ENCODE data around the gene NCOA6. TPM values are rescaled to one million over a fixed set of nuclear protein-coding genes. Genes with fewer than 3 reads are reported as not detected.
"Not testable (repeated sequence)": the region's sequence is repeated elsewhere in the genome, so short reads cannot be mapped to it uniquely, and the experiment has no call there.

The NCOA6 gene
- total RNA-seq, 2 experiments from 2014 or later = 8.8 to 24.4 TPM

DNA sequence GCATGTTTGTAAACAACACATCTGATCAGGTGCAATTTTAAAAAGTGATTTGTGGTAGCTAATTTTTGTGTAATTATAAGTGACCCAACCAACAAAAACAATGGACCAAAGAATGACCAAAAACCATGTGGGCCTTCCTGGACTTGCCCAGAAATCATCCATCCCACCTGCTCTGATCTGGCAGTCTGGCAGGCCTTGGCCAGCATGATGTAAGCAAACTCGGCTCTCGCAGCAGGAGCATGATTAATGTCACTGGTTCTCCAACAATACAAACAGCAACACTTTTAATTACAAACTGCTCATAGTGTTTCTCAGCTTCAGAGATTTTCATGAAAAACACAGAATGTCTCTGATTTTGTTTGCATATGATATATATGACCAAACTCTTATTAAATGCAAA is 105.2 kb downstream of the NCOA6 start:
- H3K79me2 ChIP-seq (ENCODE audit: insufficient read depth, low read depth, low read length) = no peaks in the 10 kb centered on the region
- H2AFZ ChIP-seq (ENCODE audit: low read length) = no peak overlapping the region
- TF ChIP-seq EZH2phosphoT487 (IDR thresholded peaks at IDR 0.05; ENCODE audit: borderline replicate concordance, low read depth, low read length) (no peak), CTCF (conservative IDR thresholded peaks at IDR 0.05; ENCODE audit: low read length) (no peak)
- no peaks in the 10 kb centered on the region for H3K9me2 ChIP-seq (ENCODE audit: insufficient read depth, low read length)
- H3K4me2 ChIP-seq (ENCODE audit: low read length) = no peak overlapping the region
- peaks cover 38% of the 10 kb centered on the region; the same call in 1 of the 2 replicates for H3K36me3 ChIP-seq (ENCODE audit: insufficient read depth, low read length)
- POLR2A ChIA-PET = no interaction called here
- H3K4me1 ChIP-seq (ENCODE audit: insufficient read depth, low read length, poor library complexity, severe bottlenecking) = no peaks in the 10 kb centered on the region
- no peaks in the 10 kb centered on the region for H4K20me1 ChIP-seq (ENCODE audit: insufficient read depth, low read length)
- intact Hi-C loops (cut with micrococcal nuclease; ENCODE audit: unreplicated experiment) = no loop called here
- BruUV-seq (replicated peaks) = no TSS peak
- H3K9me3 ChIP-seq (ENCODE audit: low read length) = no peaks in the 10 kb centered on the region
- H3K4me3 ChIP-seq (ENCODE audit: low read depth, low read length, poor library complexity, severe bottlenecking) = no peak overlapping the region
- no peak for DNase-seq (ENCODE audit: low spot score)
- CTCF ChIA-PET (ENCODE audit: unreplicated experiment) = no interaction called here
- no peak overlapping the region for H3K27ac ChIP-seq (ENCODE audit: low read depth, low read length, poor library complexity, severe bottlenecking)

DNA sequence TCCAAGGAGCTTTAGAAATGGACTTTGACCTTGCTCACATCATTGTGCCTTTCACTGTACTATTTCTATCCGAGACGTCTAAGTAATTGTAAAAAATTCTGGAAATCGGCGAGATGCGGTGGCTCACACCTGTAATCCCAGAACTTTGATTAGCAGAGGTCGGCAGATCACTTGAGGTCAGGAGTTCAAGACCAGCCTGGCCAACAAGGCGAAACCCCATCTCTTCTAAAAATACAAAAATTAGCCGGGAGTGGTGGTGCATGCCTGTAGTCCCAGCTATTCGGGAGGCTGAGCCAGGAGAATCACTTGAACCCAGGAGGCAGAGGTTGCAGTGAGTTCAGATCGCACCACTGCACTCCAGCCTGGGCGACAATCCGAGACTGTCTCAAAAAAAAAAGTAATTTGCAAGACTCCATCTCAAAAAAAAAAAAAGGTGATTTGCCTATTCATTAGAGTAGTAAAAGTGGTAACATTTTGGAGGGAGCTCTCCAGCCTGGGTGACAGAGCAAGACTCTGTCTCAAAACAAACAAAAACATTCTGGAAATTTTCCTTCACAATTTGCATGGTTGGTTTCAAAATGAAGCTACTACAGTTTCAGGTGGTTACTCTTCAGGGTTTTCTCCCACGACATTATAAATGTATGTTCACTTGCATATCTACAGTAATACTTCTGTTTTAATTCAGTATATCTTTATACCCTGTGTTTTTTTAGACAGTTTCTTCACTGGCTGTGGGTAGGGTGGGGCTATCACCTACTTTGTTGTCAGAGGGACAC is 106.0 kb downstream of the NCOA6 start:
- DNase-seq (ENCODE audit: low spot score); H2AFZ ChIP-seq (ENCODE audit: low read length); H3K9me2 ChIP-seq (ENCODE audit: insufficient read depth, low read length); H3K4me2 ChIP-seq (ENCODE audit: low read length); H3K4me3 ChIP-seq (ENCODE audit: low read depth, low read length, poor library complexity, severe bottlenecking); BruUV-seq (replicated peaks); H3K79me2 ChIP-seq (ENCODE audit: insufficient read depth, low read depth, low read length); H3K27ac ChIP-seq (ENCODE audit: low read depth, low read length, poor library complexity, severe bottlenecking); intact Hi-C loops (cut with micrococcal nuclease; ENCODE audit: unreplicated experiment); CTCF ChIA-PET (ENCODE audit: unreplicated experiment); H3K4me1 ChIP-seq (ENCODE audit: insufficient read depth, low read length, poor library complexity, severe bottlenecking); H4K20me1 ChIP-seq (ENCODE audit: insufficient read depth, low read length); H3K9me3 ChIP-seq (ENCODE audit: low read length): not testable (repeated sequence)
- POLR2A ChIA-PET = interaction anchor here (0.6 to 0.7 kb wide), 2 partner anchors 43 to 287 kb away, joined by 3 read pairs; partner anchors contain the start of gene PIGU
- peaks cover 36% of the 10 kb centered on the region; the same call in 1 of the 2 replicates for H3K36me3 ChIP-seq (ENCODE audit: insufficient read depth, low read length)

GRCh38 chr20:34717230-34718095 is 108.0 kb downstream of the NCOA6 start:
- H3K4me1 ChIP-seq (ENCODE audit: insufficient read depth, low read length, poor library complexity, severe bottlenecking) = no peaks in the 10 kb centered on the region
- H3K9me2 ChIP-seq (ENCODE audit: insufficient read depth, low read length) = no peaks in the 10 kb centered on the region
- CTCF ChIA-PET (ENCODE audit: unreplicated experiment) = no interaction called here
- peaks cover 23% of the 10 kb centered on the region; the same call in 1 of the 2 replicates for H3K36me3 ChIP-seq (ENCODE audit: insufficient read depth, low read length)
- POLR2A ChIA-PET = no interaction called here
- H2AFZ ChIP-seq (ENCODE audit: low read length) = no peak overlapping the region
- H3K4me3 ChIP-seq (ENCODE audit: low read depth, low read length, poor library complexity, severe bottlenecking) = no peak overlapping the region
- H3K9me3 ChIP-seq (ENCODE audit: low read length) = no peaks in the 10 kb centered on the region
- no peaks in the 10 kb centered on the region for H3K79me2 ChIP-seq (ENCODE audit: insufficient read depth, low read depth, low read length)
- H4K20me1 ChIP-seq (ENCODE audit: insufficient read depth, low read length) = no peaks in the 10 kb centered on the region
- no peak for TF ChIP-seq CTCF (conservative IDR thresholded peaks at IDR 0.05; ENCODE audit: low read length)
- TF ChIP-seq EZH2phosphoT487 (IDR thresholded peaks at IDR 0.05; ENCODE audit: borderline replicate concordance, low read depth, low read length) = no peak
- intact Hi-C loops (cut with micrococcal nuclease; ENCODE audit: unreplicated experiment) = no loop called here
- DNase-seq (ENCODE audit: low spot score) = no peak
- H3K4me2 ChIP-seq (ENCODE audit: low read length) = no peak overlapping the region
- no TSS peak for BruUV-seq (replicated peaks)
- no peak overlapping the region for H3K27ac ChIP-seq (ENCODE audit: low read depth, low read length, poor library complexity, severe bottlenecking)

Data from OCI-LY7 (cell line).